Astrocyte (in vitro differentiated cells and primary cell): ENCODE measurements around the gene ASPN. TPM values are rescaled to one million over a fixed set of nuclear protein-coding genes. Genes with fewer than 3 reads are reported as not detected.
A peak's percentile ranks its signal among the peaks of the same experiment; 100 is the strongest.

ENCODE experiments used
- DNase-seq: peaks from one replicate; pipeline ENCODE4 v3.0.0-alpha.2; 2010; ENCODE audit warnings: low read depth
- FAIRE-seq: peaks from 2 replicates; lab custom pipeline; 2011; peaks lifted over from hg19 to GRCh38; lab: Jason Lieb, UNC
- H2AFZ ChIP-seq: 2 replicates; pipeline ENCODE4 v1.6.0; 2012; ENCODE audit warnings: low read depth, low read length, inconsistent platforms
- H3K27ac ChIP-seq: 2 replicates; pipeline ENCODE4 v1.5.1; 2011; ENCODE audit warnings: low read depth, low read length, inconsistent platforms
- H3K27me3 ChIP-seq: 2 replicates; pipeline ENCODE4 v1.6.0; 2011; ENCODE audit warnings: low read length, inconsistent platforms; ENCODE audit not compliant: insufficient read depth
- H3K36me3 ChIP-seq: 2 replicates; pipeline ENCODE4 v1.5.1; 2011; ENCODE audit warnings: low read length, inconsistent platforms; ENCODE audit not compliant: insufficient read depth
- H3K4me1 ChIP-seq: 2 replicates; pipeline ENCODE4 v1.5.1; 2011; ENCODE audit warnings: low read length, inconsistent platforms; ENCODE audit not compliant: insufficient read depth
- H3K4me2 ChIP-seq: 2 replicates; pipeline ENCODE4 v1.6.0; 2012; ENCODE audit warnings: low read length, inconsistent platforms
- H3K4me3 ChIP-seq: 2 replicates; pipeline ENCODE4 v1.5.1; 2011; ENCODE audit warnings: low read depth, mild to moderate bottlenecking, low read length, inconsistent platforms; ENCODE audit not compliant: insufficient read depth
- H3K79me2 ChIP-seq: 2 replicates; pipeline ENCODE4 v1.6.0; 2012; ENCODE audit warnings: mild to moderate bottlenecking, low read length, inconsistent platforms; ENCODE audit not compliant: insufficient read depth
- H3K9ac ChIP-seq: 2 replicates; pipeline ENCODE4 v1.6.0; 2012; ENCODE audit warnings: mild to moderate bottlenecking, low read length, inconsistent platforms
- H3K9me3 ChIP-seq: 2 replicates; pipeline ENCODE4 v1.5.1; 2012; ENCODE audit warnings: low read depth, mild to moderate bottlenecking, low read length, inconsistent platforms; ENCODE audit not compliant: insufficient read depth
- H4K20me1 ChIP-seq: 2 replicates; pipeline ENCODE4 v1.6.0; 2012; ENCODE audit warnings: low read length, inconsistent platforms; ENCODE audit not compliant: insufficient read depth
- H3K27ac Mint-ChIP-seq: one replicate; pipeline ENCODE4 v1.8.0; 2021; ENCODE audit warnings: mild to moderate bottlenecking, mixed read lengths; ENCODE audit not compliant: unreplicated experiment
- H3K27me3 Mint-ChIP-seq: one replicate; pipeline ENCODE4 v1.8.0; 2021; ENCODE audit warnings: low read depth, mixed read lengths; ENCODE audit not compliant: unreplicated experiment
- H3K36me3 Mint-ChIP-seq: one replicate; pipeline ENCODE4 v1.8.0; 2021; ENCODE audit warnings: low read depth, mixed read lengths; ENCODE audit not compliant: unreplicated experiment
- H3K4me1 Mint-ChIP-seq: one replicate; pipeline ENCODE4 v1.8.0; 2021; ENCODE audit warnings: low read depth, mixed read lengths; ENCODE audit not compliant: unreplicated experiment
- H3K4me3 Mint-ChIP-seq: one replicate; pipeline ENCODE4 v1.8.0; 2021; ENCODE audit warnings: mild to moderate bottlenecking, moderate library complexity, mixed read lengths; ENCODE audit not compliant: unreplicated experiment
- H3K9me3 Mint-ChIP-seq: one replicate; pipeline ENCODE4 v1.8.0; 2021; ENCODE audit warnings: mild to moderate bottlenecking, mixed read lengths; ENCODE audit not compliant: unreplicated experiment
- CTCF ChIP-seq: IDR thresholded peaks from 2 replicates; pipeline ENCODE4 v1.5.1; 2011; ENCODE audit warnings: low read depth, mild to moderate bottlenecking, inconsistent platforms, low read length, moderate library complexity; ENCODE audit not compliant: insufficient read depth
- EZH2 ChIP-seq: IDR thresholded peaks from 2 replicates; pipeline ENCODE4 v1.6.1; 2012; ENCODE audit warnings: mild to moderate bottlenecking, low read length, inconsistent platforms; ENCODE audit not compliant: insufficient read depth
- total RNA-seq: library from RNA; stranded (reverse); gene quantifications from 2 replicates; pipeline ENCODE4 v1.2.1, GENCODE V29; 2021

ASPN gene
- total RNA-seq, 1 donor from 2014 or later, result not detected

- no peak overlapping the region for H3K27ac ChIP-seq
- H4K20me1 ChIP-seq, result no peaks in the 10 kb centered on the region
- H3K36me3 ChIP-seq, result no peaks in the 10 kb centered on the region
- H3K9me3 Mint-ChIP-seq, result no peaks in the 10 kb centered on the region
- DNase-seq (no peak), FAIRE-seq (no peak)
- no peaks in the 10 kb centered on the region for H3K9me3 ChIP-seq
- no peak overlapping the region for H3K4me2 ChIP-seq
- no peak overlapping the region for H3K4me3 Mint-ChIP-seq
- no peaks in the 10 kb centered on the region for H3K27me3 ChIP-seq
- TF ChIP-seq EZH2, result no peak
- TF ChIP-seq CTCF, result no peak
- H3K36me3 Mint-ChIP-seq, result no peaks in the 10 kb centered on the region
- no peak overlapping the region for H3K27ac Mint-ChIP-seq
- no peaks in the 10 kb centered on the region for H3K79me2 ChIP-seq
- no peak overlapping the region for H3K4me3 ChIP-seq
- H3K27me3 Mint-ChIP-seq, result no peaks in the 10 kb centered on the region
- no peak overlapping the region for H3K9ac ChIP-seq
- peaks cover 29% of the 10 kb centered on the region for H3K4me1 ChIP-seq
- peaks cover 24% of the 10 kb centered on the region for H3K4me1 Mint-ChIP-seq
- no peak overlapping the region for H2AFZ ChIP-seq
Observed at GRCh38 chr9:92503156-92503555, 20.9 kb upstream of the ASPN start.

- DNase-seq, result no peak
- H3K36me3 Mint-ChIP-seq, result no peaks in the 10 kb centered on the region
- no peak overlapping the region for H2AFZ ChIP-seq
Observed at GRCh38 chr9:92501671-92502393, 19.5 kb upstream of the ASPN start.

More at GRCh38 chr9:92501671-92502393, 19.5 kb upstream of the ASPN start:
- H3K27me3 Mint-ChIP-seq, result no peaks in the 10 kb centered on the region
- H3K27ac Mint-ChIP-seq, result no peak overlapping the region
- no peak for FAIRE-seq
- H3K9me3 Mint-ChIP-seq, result no peaks in the 10 kb centered on the region
- Histone ChIP-seq H3K4me3 (no peak overlapping the region), H3K9me3 (no peaks in the 10 kb centered on the region), H3K27me3 (no peaks in the 10 kb centered on the region), H3K27ac (no peak overlapping the region), H3K4me2 (no peak overlapping the region), H3K9ac (no peak overlapping the region), H3K79me2 (no peaks in the 10 kb centered on the region), H4K20me1 (no peaks in the 10 kb centered on the region), H3K4me1 (peaks cover 25% of the 10 kb centered on the region), H3K36me3 (no peaks in the 10 kb centered on the region)
- no peak overlapping the region for H3K4me3 Mint-ChIP-seq
- TF ChIP-seq EZH2, result no peak
- peak; percentile 26 for TF ChIP-seq CTCF
- peaks cover 21% of the 10 kb centered on the region for H3K4me1 Mint-ChIP-seq
